Glutamatergic neuron (in vitro differentiated cells): ENCODE results near the gene NTM. TPM values are rescaled to one million over a fixed set of nuclear protein-coding genes. Genes with fewer than 3 reads are reported as not detected.

Experiments
- DNase-seq: peaks from one replicate; pipeline ENCODE4 v3.0.0; 2022
- H3K27ac Mint-ChIP-seq: one replicate; pipeline ENCODE4 v1.8.0; 2020; ENCODE audit warnings: mild to moderate bottlenecking, mixed read lengths, inconsistent platforms; ENCODE audit not compliant: unreplicated experiment
- H3K27me3 Mint-ChIP-seq: one replicate; pipeline ENCODE4 v1.8.0; 2020; ENCODE audit warnings: mild to moderate bottlenecking, moderate library complexity, mixed read lengths, inconsistent platforms; ENCODE audit not compliant: unreplicated experiment
- H3K36me3 Mint-ChIP-seq: one replicate; pipeline ENCODE4 v1.8.0; 2020; ENCODE audit warnings: mild to moderate bottlenecking, mixed read lengths, inconsistent platforms; ENCODE audit not compliant: unreplicated experiment
- H3K4me1 Mint-ChIP-seq: one replicate; pipeline ENCODE4 v1.8.0; 2020; ENCODE audit warnings: mild to moderate bottlenecking, low read depth, mixed read lengths, inconsistent platforms; ENCODE audit not compliant: unreplicated experiment
- H3K4me3 Mint-ChIP-seq: one replicate; pipeline ENCODE4 v1.8.0; 2020; ENCODE audit warnings: mild to moderate bottlenecking, mixed read lengths, inconsistent platforms; ENCODE audit not compliant: unreplicated experiment
- H3K9me3 Mint-ChIP-seq: one replicate; pipeline ENCODE4 v1.8.0; 2020; ENCODE audit warnings: mild to moderate bottlenecking, moderate library complexity, mixed read lengths, inconsistent platforms; ENCODE audit not compliant: unreplicated experiment
- CTCF ChIP-seq: fragments of 200-600 bp; sonication (generic); IDR thresholded peaks from one replicate; pipeline ENCODE4 v1.5.0; 2021; ENCODE audit not compliant: partially characterized antibody, unreplicated experiment
- total RNA-seq: library from RNA; stranded (reverse); fragmentation: NEBNext Ultra II Directional; extraction: Animal tissue kit (Norgen Biotek cat#: 25700); gene quantifications from one replicate; pipeline ENCODE4 v1.2.1, GENCODE V29; 2021; ENCODE audit not compliant: unreplicated experiment

The NTM gene
- total RNA-seq, 1 donor from 2014 or later, result 1.2 TPM

GRCh38 chr11:131703311-131703710, 332.9 kb downstream of the NTM start:
- H3K4me1 Mint-ChIP-seq, result no peaks in the 10 kb centered on the region
- H3K27me3 Mint-ChIP-seq, result no peaks in the 10 kb centered on the region
- TF ChIP-seq CTCF, result no peak
- no peak overlapping the region for H3K4me3 Mint-ChIP-seq
- no peak for DNase-seq
- peaks cover 2% of the 10 kb centered on the region for H3K9me3 Mint-ChIP-seq
- H3K27ac Mint-ChIP-seq, result no peak overlapping the region
- H3K36me3 Mint-ChIP-seq, result peaks cover 20% of the 10 kb centered on the region

- Mint-ChIP-seq H3K36me3 (peaks cover 20% of the 10 kb centered on the region), H3K9me3 (peaks cover 2% of the 10 kb centered on the region), H3K4me1 (no peaks in the 10 kb centered on the region), H3K4me3 (no peak overlapping the region), H3K27me3 (no peaks in the 10 kb centered on the region), H3K27ac (no peak overlapping the region)
- no peak for TF ChIP-seq CTCF
- no peak for DNase-seq
Observed at GRCh38 chr11:131704682-131705081, 334.3 kb downstream of the NTM start.

DNA sequence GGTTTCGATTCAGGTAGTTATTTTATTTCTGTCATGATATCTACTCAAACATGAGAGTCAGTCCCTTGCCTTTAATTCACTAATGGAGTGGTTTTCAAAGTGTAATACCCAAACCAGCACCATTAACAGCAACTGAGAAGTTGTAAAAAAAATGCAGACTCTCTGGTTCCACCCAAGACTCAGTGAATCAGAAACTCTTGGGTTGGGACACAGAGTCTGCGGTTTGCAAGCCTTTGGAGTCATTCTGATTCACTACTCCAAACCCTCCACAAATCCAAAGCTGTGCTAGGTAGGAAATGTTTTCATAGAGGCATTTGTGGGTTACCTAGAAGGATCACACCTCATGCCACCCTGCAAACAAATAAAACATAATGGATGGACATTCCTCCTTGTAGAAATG, 340.1 kb downstream of the NTM start:
- no peaks in the 10 kb centered on the region for H3K9me3 Mint-ChIP-seq
- no peak for DNase-seq
- no peak overlapping the region for H3K4me3 Mint-ChIP-seq
- H3K4me1 Mint-ChIP-seq, result no peaks in the 10 kb centered on the region
- H3K27ac Mint-ChIP-seq, result no peak overlapping the region
- no peak for TF ChIP-seq CTCF
- peaks cover 2% of the 10 kb centered on the region for H3K27me3 Mint-ChIP-seq
- H3K36me3 Mint-ChIP-seq, result peaks cover 6% of the 10 kb centered on the region

DNA sequence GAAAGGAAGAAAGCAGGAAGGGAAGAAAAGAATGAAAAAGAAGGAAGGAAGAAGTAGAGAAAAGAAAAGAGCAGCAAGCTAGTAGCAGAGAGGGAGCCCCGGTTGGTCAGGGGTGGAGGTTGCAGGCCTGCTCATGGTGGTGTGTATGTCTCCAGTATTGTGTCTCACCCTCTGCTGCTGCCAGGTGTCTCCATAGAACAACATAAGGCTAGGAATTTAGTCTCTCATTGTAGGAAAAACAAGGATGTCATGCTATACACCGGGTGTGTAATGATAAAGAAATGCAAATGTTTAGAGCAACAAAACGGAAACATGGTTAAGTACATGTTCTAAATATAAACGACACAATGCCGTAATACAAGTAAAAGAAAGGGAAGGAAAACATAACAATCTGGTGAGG, 342.5 kb downstream of the NTM start:
- H3K27ac Mint-ChIP-seq, result no peak overlapping the region

More for the DNA sequence above, 342.5 kb downstream of the NTM start:
- peaks cover 2% of the 10 kb centered on the region for H3K27me3 Mint-ChIP-seq
- peaks cover 6% of the 10 kb centered on the region for H3K36me3 Mint-ChIP-seq
- no peaks in the 10 kb centered on the region for H3K9me3 Mint-ChIP-seq
- TF ChIP-seq CTCF, result no peak
- no peaks in the 10 kb centered on the region for H3K4me1 Mint-ChIP-seq
- no peak for DNase-seq
- H3K4me3 Mint-ChIP-seq, result no peak overlapping the region
